Large intestine (tissue), 3 donors: ENCODE measurements around the gene CFAP107. TPM values are rescaled to one million over a fixed set of nuclear protein-coding genes. Genes with fewer than 3 reads are reported as not detected.
"Not testable (repeated sequence)": the region's sequence is repeated elsewhere in the genome, so short reads cannot be mapped to it uniquely, and the experiment has no call there.

Experiments
- DNase-seq, 2 donors: peaks; one replicate each; pipeline versions ENCODE4 v3.0.0 to v3.0.0-alpha.2; 2013
- H3K27ac ChIP-seq: one replicate; pipeline ENCODE4 v1.5.1; 2013; ENCODE audit warnings: low read length
- H3K27me3 ChIP-seq: 2 replicates; pipeline ENCODE4 v1.6.1; 2013; ENCODE audit warnings: low read length; ENCODE audit not compliant: control insufficient read depth, insufficient read depth
- H3K36me3 ChIP-seq: 2 replicates; pipeline ENCODE4 v1.6.1; 2013; ENCODE audit warnings: low read length; ENCODE audit not compliant: control insufficient read depth, insufficient read depth
- H3K4me1 ChIP-seq: one replicate; pipeline ENCODE4 v1.6.1; 2013; ENCODE audit warnings: low read length; ENCODE audit not compliant: control insufficient read depth, insufficient read depth
- H3K4me3 ChIP-seq: one replicate; pipeline ENCODE4 v1.5.1; 2013; ENCODE audit warnings: low read length
- H3K9me3 ChIP-seq: one replicate; pipeline ENCODE4 v1.6.1; 2013; ENCODE audit warnings: mild to moderate bottlenecking, low read depth, low read length, moderate library complexity; ENCODE audit not compliant: control insufficient read depth
- WGBS: methylation state at CpG from one replicate; pipeline ENCODE4 v1.1.5; 2013; ENCODE audit warnings: low lambda C conversion rate; ENCODE audit not compliant: insufficient coverage; 5-methylcytosine and 5-hydroxymethylcytosine counted together
- polyA plus RNA-seq: library from polyadenylated mRNA; unstranded; fragments of 120-200 nt; gene quantifications from one replicate; pipeline ENCODE4 v1.2.1, GENCODE V29; 2013

Gene CFAP107
- polyA plus RNA-seq, 1 donor = 0.03 TPM

GRCh38 chr1:12712929-12713328, 33.1 kb upstream of the CFAP107 start:
- Histone ChIP-seq H3K9me3 (no peaks in the 10 kb centered on the region), H3K27me3 (no peaks in the 10 kb centered on the region), H3K4me3 (no peak overlapping the region), H3K4me1 (peaks cover 13% of the 10 kb centered on the region), H3K27ac (no peak overlapping the region), H3K36me3 (no peaks in the 10 kb centered on the region)
- no peak for DNase-seq
- 100% methylated on average over 1 of the region's 8 CpGs for WGBS

DNA sequence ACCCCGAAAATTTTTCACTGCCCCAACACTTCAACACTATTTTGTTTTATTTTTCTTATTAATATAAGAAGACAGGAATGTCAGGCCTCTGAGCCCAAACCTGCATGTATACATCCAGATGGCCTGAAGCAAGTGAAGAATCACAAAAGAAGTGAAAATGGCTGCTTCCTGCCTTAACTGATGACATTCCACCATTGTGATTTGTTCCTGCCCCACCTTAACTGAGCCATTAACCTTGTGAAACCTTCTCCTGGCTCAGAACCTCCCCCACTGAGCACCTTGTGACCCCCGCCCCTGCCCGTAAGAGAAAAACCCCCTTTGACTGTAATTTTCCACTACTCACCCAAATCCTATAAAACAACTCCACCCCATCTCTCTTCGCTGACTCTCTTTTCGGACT, 32.3 kb upstream of the CFAP107 start:
- H3K4me3 ChIP-seq, H3K27ac ChIP-seq, H3K27me3 ChIP-seq, DNase-seq, H3K9me3 ChIP-seq, H3K36me3 ChIP-seq: not testable (repeated sequence)
- peaks cover 13% of the 10 kb centered on the region for H3K4me1 ChIP-seq
- 100% methylated on average over 1 of the region's 5 CpGs for WGBS

- Histone ChIP-seq H3K4me1 (peaks cover 5% of the 10 kb centered on the region), H3K36me3 (no peaks in the 10 kb centered on the region), H3K27ac (no peak overlapping the region), H3K27me3 (no peaks in the 10 kb centered on the region), H3K4me3 (no peak overlapping the region), H3K9me3 (no peaks in the 10 kb centered on the region)
- WGBS = no CpG with 5 or more reads among the region's 3 CpGs
- no peak for DNase-seq
These were observed 31.1 kb upstream of the CFAP107 start for GRCh38 chr1:12714710-12715475.

- Histone ChIP-seq H3K9me3 (no peaks in the 10 kb centered on the region), H3K27ac (no peak within 1 kb of the TSS), H3K4me3 (no peak within 1 kb of the TSS), H3K36me3 (no peaks in the 10 kb centered on the region), H3K4me1 (no peaks in the 10 kb centered on the region), H3K27me3 (no peaks in the 10 kb centered on the region)
- no peak for DNase-seq
- WGBS = no CpG with 5 or more reads among the region's 8 CpGs
These were observed 30.0 kb upstream of the CFAP107 start, which contains the start of gene AADACL3 for GRCh38 chr1:12715896-12716437. AADACL3 (plus strand) TSS chr1:12716110; CDS start chr1:12716177, 67 bp downstream.

GRCh38 chr1:12717301-12717838, 28.6 kb upstream of the CFAP107 start:
- no CpG with 5 or more reads among the region's 7 CpGs for WGBS
- Histone ChIP-seq H3K27me3 (no peaks in the 10 kb centered on the region), H3K27ac (no peak overlapping the region), H3K9me3 (no peaks in the 10 kb centered on the region), H3K36me3 (no peaks in the 10 kb centered on the region), H3K4me1 (no peaks in the 10 kb centered on the region), H3K4me3 (no peak overlapping the region)
- no peak for DNase-seq

GRCh38 chr1:12722626-12723025, 23.4 kb upstream of the CFAP107 start:
- Histone ChIP-seq H3K36me3 (no peaks in the 10 kb centered on the region), H3K4me3 (no peak overlapping the region), H3K9me3 (no peaks in the 10 kb centered on the region), H3K4me1 (no peaks in the 10 kb centered on the region), H3K27ac (no peak overlapping the region), H3K27me3 (no peaks in the 10 kb centered on the region)
- whole genome bisulfite sequencing = no CpG with 5 or more reads among the region's 1 CpG
- DNase-seq = no peak

GRCh38 chr1:12728391-12728790, 17.6 kb upstream of the CFAP107 start:
- DNase-seq = no peak

GRCh38 chr1:12730156-12730555, 15.8 kb upstream of the CFAP107 start:
- H3K36me3 ChIP-seq = no peaks in the 10 kb centered on the region
- no peak for DNase-seq
- no peaks in the 10 kb centered on the region for H3K27me3 ChIP-seq
- H3K4me3 ChIP-seq = no peak overlapping the region
- no peaks in the 10 kb centered on the region for H3K9me3 ChIP-seq
- WGBS = no CpG with 5 or more reads among the region's 1 CpG
- H3K27ac ChIP-seq = no peak overlapping the region
- no peaks in the 10 kb centered on the region for H3K4me1 ChIP-seq

More at GRCh38 chr1:12728391-12728790, 17.6 kb upstream of the CFAP107 start:
- Histone ChIP-seq H3K9me3 (no peaks in the 10 kb centered on the region), H3K27me3 (no peaks in the 10 kb centered on the region), H3K36me3 (no peaks in the 10 kb centered on the region), H3K27ac (no peak overlapping the region), H3K4me3 (no peak overlapping the region), H3K4me1 (no peaks in the 10 kb centered on the region)
- no CpG with 5 or more reads among the region's 2 CpGs for WGBS

DNA sequence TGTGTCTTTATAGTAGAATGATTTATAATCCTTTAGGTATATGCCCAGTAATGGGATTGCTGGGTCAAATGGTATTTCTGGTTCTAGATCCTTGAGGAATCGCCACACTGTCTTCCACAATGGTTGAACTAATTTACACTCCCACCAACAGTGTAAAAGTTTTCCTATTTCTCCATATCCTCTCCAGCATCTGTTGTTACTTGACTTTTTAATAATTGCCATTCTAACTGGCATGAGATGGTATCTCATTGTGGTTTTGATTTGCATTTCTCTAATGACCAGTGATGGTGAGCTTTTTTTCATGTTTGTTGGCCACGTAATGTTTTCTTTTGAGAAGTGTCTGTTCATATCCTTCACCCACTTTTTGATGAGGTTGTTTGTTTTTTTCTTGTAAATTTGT, 14.9 kb upstream of the CFAP107 start:
- H3K36me3 ChIP-seq, H3K27me3 ChIP-seq, H3K27ac ChIP-seq, H3K4me3 ChIP-seq, H3K9me3 ChIP-seq, DNase-seq, H3K4me1 ChIP-seq: not testable (repeated sequence)
- WGBS = 80% methylated on average over 1 of the region's 2 CpGs

DNA sequence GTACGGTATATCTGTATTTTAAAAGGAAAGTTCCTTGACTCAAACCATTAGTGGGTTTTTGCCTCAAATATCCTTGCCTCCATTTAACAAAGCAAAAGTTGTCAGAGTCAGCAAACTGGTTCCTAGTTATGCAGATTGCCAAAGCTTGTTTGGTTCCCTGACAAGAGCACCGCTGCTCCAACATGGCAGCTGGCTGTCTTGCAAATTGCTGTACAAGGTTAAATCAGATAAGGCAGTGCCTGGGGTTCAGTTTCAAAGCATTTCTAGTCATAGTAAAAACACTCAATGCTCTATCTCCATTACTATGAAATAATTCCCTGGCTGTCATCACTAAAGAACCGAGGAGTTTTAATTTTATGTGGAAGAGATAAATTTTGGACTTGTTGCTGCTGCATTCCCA, 11.3 kb upstream of the CFAP107 start:
- H3K9me3 ChIP-seq = no peaks in the 10 kb centered on the region
- H3K4me3 ChIP-seq = no peak overlapping the region
- no peaks in the 10 kb centered on the region for H3K36me3 ChIP-seq
- WGBS = no CpG with 5 or more reads among the region's 3 CpGs
- no peaks in the 10 kb centered on the region for H3K27me3 ChIP-seq
- DNase-seq = no peak
- no peaks in the 10 kb centered on the region for H3K4me1 ChIP-seq
- no peak overlapping the region for H3K27ac ChIP-seq
